CD4-positive, alpha-beta T cell treated with Interleukin-2 at 100 ng/mL for 4 hours (primary cell): ENCODE results near the gene DNER.
"Not testable (repeated sequence)": the region's sequence is repeated elsewhere in the genome, so short reads cannot be mapped to it uniquely, and the experiment has no call there.

Experiments used
- DNase-seq: peaks from one replicate; pipeline ENCODE4 v3.0.0-alpha.2; 2020; ENCODE audit warnings: low spot score

The DNER gene, protein sequence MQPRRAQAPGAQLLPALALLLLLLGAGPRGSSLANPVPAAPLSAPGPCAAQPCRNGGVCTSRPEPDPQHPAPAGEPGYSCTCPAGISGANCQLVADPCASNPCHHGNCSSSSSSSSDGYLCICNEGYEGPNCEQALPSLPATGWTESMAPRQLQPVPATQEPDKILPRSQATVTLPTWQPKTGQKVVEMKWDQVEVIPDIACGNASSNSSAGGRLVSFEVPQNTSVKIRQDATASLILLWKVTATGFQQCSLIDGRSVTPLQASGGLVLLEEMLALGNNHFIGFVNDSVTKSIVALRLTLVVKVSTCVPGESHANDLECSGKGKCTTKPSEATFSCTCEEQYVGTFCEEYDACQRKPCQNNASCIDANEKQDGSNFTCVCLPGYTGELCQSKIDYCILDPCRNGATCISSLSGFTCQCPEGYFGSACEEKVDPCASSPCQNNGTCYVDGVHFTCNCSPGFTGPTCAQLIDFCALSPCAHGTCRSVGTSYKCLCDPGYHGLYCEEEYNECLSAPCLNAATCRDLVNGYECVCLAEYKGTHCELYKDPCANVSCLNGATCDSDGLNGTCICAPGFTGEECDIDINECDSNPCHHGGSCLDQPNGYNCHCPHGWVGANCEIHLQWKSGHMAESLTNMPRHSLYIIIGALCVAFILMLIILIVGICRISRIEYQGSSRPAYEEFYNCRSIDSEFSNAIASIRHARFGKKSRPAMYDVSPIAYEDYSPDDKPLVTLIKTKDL

GRCh38 chr2:229714080-229714735, at the start of gene DNER:
TSS of gene DNER (minus strand) at chr2:229714555. CDS start at chr2:229714423, 132 bp downstream.
- DNase-seq: no peak

GRCh38 chr2:229761663-229762062, 47.3 kb upstream of the DNER start:
- DNase-seq: no peak

DNA sequence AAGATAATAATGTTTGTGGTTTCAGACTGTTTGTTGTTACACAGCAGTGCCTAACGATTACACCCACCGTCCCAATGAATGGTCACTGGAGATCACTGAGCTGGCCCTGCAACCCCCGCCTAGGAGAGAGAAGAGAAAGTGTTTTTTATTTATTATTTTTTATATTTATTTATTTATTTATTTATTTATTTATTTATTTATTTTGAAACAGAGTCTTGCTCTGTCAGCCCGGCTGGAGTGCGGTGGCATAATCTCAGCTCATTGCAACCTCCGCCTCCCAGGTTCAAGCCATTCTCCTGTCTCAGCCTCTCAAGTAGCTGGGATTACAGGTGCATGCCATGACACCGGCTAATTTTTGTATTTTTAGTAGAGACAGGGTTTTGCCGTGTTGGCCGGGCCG, 43.1 kb upstream of the DNER start:
- DNase-seq: not testable (repeated sequence)

DNA sequence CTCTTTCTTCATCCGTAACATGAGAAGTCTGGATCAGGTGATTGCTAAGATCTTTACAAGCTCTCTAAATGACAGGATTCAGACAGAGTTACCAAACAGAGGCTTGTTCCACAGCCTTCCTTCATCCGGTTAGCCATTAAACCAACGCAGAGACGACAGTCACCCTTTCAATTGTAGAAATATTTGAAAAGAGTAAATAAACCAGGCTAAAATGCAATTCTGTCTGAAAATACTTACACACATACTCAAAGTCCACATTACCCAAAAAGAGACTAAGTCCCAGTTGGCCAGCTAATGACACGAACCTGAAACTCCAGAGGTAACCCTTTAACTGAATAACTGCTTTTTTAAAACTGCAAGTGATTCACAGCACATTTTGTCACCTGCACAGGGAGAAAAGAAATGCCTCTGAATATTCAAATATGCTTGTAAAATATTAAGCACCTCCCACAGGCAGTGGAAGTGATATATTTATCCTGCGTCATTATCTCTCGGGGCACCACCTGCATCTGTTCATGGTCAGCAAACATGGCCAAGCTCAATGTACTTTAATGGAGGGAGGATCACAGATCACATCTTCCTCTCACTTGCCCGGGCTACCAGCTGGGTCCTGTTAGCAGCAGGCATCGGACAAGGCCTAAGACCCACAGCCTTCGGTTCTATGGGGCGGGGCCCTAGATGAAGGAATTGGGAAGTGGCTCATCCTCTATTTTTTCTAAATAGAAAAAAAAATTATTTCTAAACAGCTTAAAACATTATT, 38.8 kb upstream of the DNER start:
- no peak for DNase-seq

DNA sequence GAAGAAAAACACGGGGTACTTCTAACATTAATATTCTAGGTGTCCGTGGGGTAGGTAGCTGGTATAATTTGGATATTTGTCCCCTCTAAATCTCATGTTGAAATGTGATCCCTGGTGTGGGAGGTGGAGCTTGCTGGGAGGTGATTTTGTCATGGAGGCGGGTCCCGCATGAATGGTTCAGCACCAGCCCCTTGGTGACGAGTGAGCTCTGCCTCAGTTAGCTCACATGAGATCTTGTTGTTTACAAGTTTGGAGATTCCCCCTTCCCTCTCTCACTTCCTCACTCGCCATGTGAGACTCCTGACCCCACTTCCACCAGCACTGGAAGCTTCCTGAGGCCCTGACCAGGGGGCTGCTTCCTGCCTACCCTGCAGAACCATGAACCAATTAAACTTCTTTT, 35.4 kb upstream of the DNER start:
- DNase-seq: no peak

- no peak for DNase-seq
Observed at GRCh38 chr2:229748950-229749349, 34.6 kb upstream of the DNER start.

DNA sequence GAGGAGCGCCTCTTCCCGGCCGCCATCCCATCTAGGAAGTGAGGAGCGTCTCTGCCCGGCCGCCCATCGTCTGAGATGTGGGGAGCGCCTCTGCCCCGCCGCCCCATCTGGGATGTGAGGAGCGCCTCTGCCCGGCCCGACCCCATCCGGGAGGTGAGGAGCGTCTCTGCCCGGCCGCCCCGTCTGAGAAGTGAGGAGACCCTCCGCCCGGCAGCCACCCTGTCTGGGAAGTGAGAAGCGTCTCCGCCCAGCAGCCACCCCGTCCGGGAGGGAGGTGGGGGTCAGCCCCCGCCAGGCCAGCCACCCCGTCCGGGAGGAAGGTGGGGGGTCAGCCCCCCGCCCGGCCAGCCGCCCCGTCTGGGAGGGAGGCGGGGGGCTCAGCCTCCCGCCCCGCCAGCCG, 28.3 kb upstream of the DNER start:
- not testable (repeated sequence) for DNase-seq

GRCh38 chr2:229740279-229740678, 25.9 kb upstream of the DNER start:
- no peak for DNase-seq

DNA sequence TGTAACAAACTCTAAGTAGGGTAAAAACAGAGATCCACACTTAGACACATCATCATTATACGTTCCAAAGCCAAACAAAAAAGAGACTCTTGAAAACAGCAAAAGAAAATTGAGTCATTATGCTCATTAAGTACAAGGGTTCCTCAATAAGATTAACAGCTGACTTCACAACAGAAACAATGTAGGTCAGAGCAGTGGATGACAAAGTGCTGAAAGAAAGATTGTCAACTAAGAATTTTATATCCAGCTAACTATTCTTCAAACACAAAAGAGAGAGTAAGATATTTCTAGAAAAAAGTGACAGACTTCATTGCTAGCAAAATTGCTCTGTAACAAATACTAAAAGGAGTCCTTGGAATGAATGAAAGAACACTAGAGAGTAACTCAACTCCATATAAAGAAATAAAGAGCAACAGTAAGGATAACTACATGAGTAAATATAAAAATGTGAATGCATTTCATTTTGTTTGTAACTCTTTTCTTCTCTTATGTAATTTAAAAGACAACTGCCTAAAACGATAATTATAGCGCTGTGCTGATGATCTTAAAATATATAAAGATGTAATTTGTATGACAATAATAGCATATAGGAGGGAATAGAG, 23.8 kb upstream of the DNER start:
- no peak for DNase-seq

DNA sequence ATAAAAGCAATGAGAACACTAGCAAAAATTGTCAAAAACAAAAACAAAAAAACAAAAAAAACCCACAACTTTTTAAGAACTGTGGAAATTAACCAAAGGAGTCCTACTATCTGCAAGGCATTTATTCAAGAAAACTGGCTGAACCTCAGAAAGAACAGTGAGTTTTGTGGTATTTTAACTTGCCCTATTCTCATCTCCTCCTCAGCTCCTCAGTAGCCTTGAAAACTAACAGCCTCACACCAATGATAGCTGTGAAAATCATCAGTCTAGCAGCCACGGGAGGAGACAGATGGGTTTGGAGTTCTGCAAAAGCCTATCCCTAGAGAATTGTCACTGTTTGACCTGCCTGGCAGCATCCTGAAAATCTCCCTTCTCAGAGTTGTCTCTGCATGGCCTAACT, 20.1 kb upstream of the DNER start:
- DNase-seq: no peak

DNA sequence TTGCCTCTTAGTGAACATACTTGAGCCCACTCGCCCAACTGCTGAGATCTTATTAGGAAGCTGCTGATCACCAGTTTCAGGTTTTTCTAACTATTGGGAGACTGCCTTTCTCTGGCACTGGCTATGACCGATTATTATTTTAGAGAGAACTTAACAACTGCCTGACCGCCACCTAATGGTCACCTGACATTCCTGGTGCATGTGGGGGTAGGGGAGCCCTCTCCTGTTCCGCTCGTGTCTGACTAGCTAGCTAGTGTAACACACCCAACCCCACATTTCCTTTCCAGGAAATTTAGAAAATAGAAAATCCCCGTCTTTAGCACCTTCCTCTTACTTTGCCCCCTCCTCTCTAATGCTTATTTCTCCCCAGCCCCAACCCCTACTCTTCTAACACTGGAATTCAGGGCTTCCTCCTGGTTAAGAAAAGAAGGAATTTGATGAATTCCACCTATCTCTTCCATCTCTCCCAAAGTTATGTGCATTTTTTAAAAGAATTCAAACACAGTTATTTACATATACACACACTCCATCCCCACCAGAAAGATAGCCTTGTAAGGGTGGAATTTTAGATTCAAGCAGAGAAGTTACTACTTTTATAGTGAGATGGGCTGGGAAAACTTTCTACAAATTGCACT, 19.4 kb upstream of the DNER start:
- no peak for DNase-seq

GRCh38 chr2:229732897-229733296, 18.5 kb upstream of the DNER start:
- no peak for DNase-seq

GRCh38 chr2:229731916-229732315, 17.6 kb upstream of the DNER start:
- DNase-seq: no peak

DNA sequence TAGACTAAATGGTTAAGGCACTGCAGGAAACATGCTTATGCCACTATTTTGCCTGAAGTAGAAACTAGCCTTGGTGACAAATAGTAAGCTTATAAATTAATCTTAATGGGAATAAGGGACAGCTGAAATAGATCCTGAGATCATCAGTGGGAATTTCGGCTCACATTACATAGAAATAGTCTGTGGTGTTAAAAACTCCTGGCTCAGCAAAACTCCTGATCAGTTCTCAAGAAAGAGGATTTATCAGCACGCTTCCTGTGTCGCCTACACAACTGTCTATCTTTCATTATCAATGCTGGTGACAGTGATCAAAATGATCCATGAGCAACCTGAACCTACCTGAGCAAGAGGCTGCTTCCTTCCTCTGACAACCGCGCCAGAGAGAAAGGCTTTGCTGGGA, 17.0 kb upstream of the DNER start:
- DNase-seq: no peak

DNA sequence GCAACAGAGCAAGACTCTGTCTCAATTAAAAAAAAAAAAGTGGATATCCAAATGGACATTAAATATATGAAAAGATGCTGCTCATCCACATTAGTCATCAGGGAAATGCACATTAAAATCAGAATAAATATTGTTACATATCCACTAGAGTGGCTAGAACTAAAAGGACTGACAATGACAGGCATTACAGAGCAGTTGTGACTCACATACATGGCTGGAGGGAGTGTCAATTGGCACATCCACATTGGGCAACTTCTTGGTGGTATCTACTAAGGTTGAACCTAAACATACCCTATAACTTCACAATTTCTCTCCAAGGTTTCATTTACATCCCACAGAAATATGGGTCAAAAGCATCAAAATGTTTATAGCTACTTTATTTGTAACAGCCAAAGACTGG, 14.0 kb upstream of the DNER start:
- DNase-seq: no peak

- DNase-seq: no peak
Observed at GRCh38 chr2:229726643-229727042, 12.3 kb upstream of the DNER start.

DNA sequence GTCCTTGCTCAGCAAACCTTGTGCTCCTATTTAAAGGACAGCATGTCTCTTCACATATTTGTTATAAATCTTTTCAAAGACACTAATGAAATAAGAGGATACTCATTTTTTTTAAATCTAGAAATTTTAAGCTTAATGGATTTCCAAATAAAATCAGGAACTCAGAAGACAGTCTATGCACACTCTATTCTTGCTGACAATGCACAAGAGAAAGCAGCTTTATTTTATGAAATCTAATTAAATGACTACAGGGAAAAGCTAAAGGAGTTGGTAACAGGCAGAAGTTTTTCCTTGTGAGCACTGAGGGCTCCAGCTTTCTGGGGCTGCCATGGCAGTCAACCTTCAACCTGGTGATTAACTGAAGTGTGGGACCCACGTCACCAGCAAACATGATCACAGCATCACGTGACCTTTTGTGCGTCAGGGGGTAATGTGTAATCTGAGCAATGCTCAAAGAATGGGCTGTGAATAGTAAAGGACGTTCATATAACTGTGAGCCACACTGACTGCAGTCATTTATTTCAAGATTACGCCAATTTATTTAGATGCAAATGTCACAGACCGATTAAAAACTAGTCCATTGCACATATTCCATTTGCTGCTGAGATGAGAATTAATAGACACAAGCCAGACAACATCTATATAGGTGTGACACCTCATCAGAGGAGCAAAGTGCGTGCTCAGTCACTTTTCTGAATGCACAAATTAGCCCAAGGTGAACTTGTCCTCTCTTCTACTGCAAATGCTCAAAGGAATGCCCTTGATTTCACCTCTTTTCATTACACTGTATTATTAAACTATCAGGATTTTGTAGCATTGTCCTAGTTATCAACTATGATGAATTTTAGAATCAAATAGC, 11.6 kb upstream of the DNER start:
- no peak for DNase-seq

DNA sequence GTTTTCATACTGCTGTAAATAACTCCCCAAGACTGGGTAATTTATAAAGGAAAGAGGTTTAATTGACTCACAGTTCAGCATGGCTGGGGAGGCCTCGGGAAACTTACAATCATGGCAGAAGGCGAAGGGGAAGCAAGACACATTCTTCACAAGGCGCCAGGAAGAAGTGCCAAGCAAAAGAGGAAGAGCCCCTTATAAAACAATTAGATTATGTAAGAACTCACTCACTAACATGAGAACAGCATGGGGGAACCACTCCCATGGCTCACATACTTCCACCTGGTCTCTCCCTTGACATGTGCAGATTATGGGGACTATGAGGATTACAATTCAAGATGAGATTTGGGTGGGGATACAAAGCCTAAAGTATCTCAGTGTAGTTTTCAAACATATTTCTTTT, 8.8 kb upstream of the DNER start:
- DNase-seq: not testable (repeated sequence)

DNA sequence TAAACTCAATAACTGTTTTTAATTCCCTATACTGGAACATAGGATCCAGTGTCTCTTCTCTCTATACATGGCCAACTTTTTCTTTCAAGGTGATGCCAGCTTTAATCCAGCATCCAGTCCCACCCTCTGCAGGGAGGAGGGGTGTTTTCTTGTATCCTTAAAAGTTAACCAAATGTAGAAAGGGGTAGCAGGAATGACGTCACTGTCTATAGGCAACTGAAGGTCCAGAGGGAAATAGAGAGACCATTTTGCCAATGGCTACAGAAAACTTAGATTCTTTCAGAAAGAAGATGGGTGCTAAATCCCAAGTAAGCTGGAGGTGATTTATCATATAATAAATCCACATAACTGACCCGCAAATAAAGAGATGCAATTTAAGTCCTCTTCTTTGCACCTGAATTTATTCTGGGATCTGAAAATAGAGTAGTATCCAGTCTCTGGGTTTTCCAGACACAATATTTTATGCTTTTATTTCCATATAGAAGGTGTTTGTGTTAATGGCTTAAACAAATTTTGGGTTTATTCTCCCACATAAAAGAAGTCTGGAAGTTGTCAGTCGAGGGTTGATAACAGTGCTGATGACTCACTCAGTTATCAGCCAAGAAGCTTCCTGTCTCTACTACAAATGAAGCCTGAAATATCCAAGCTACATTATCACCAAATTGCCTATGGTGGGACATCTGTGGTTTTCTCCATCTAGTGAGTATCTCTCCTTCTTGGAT, 5.7 kb upstream of the DNER start:
- DNase-seq: no peak

DNA sequence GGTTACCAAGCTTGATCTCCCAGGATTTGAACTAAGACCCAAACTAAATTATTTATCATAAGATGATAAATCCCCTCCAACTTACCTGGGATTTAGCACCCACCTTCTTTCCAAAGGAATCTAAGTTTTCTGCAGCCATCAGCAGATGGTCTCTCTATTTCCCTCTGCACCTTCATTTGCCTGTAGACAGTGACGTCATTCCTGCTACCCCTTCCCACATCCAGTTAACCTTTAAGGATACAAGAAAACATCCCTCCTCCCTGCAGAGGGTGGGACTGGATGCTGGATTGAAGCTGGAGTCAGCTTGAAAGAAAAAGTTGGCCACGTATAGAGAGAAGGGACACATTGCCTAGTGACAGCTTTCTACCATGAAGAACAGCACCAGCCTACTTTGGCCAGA, 3.7 kb upstream of the DNER start:
- DNase-seq: no peak
